SK-N-SH (cell line): ENCODE data around the gene A2ML1. TPM values are rescaled to one million over a fixed set of nuclear protein-coding genes. Genes with fewer than 3 reads are reported as not detected.
"Not testable (repeated sequence)": the region's sequence is repeated elsewhere in the genome, so short reads cannot be mapped to it uniquely, and the experiment has no call there.

Source experiments
- CTCF ChIA-PET: fragments of 300-600, 350-600 bp; formaldehyde crosslinking; extraction: SDS; loops from one replicate; lab custom pipeline; 2021; lab: Yijun Ruan, JAX
- POLR2A ChIA-PET: fragments of 350-600 bp; sonication (Branson Sonifier 250); formaldehyde crosslinking; extraction: SDS; loops from one replicate; lab custom pipeline; 2020; ENCODE audit warnings: antibody characterized with exemption, inconsistent platforms; lab: Yijun Ruan, JAX
- DNase-seq: peaks from one replicate; pipeline ENCODE4 v3.0.0; 2012
- H2AFZ ChIP-seq: fragments of 200-600 bp; sonication (generic); 2 replicates; pipeline ENCODE4 v1.8.1; 2016; ENCODE audit warnings: antibody characterized with exemption, mild to moderate bottlenecking, low read depth
- H3F3A ChIP-seq: fragments of 200-600 bp; sonication (generic); replicated peaks from 2 replicates; pipeline ENCODE3; 2016; ENCODE audit warnings: antibody characterized with exemption, mild to moderate bottlenecking; ENCODE audit not compliant: insufficient read depth
- H3K27ac ChIP-seq, 2 experiments: fragments of 200-500 bp in 1 of 2; fragments of 200-600 bp in 1 of 2; sonication (Bioruptor generic) in 1 of 2; sonication (generic), shearing (Covaris generic) in 1 of 2; 2 replicates each; pipeline versions ENCODE4 v1.5.1 to v1.6.1; 2014 to 2016; ENCODE audit warnings: low read depth in 2 of 2, inconsistent platforms in 1 of 2, low read length in 1 of 2, mild to moderate bottlenecking in 1 of 2, mixed read lengths in 1 of 2
- H3K27me3 ChIP-seq: fragments of 200-600 bp; sonication (generic), shearing (Covaris generic); 2 replicates; pipeline ENCODE4 v1.6.1; 2016; ENCODE audit warnings: mixed run types; ENCODE audit not compliant: insufficient read depth
- H3K36me3 ChIP-seq, 2 experiments: fragments of 200-500 bp in 1 of 2; fragments of 200-600 bp in 1 of 2; sonication (Bioruptor generic) in 1 of 2; sonication (generic) in 1 of 2; replicated peaks in 1 of 2; 2 replicates each; pipeline versions ENCODE3 to v1.5.1; 2014 to 2016; ENCODE audit warnings: low read length in 1 of 2, mild to moderate bottlenecking in 1 of 2; ENCODE audit not compliant: insufficient read depth in 2 of 2, control insufficient read depth in 1 of 2
- H3K4me1 ChIP-seq, 2 experiments: fragments of 200-500 bp in 1 of 2; fragments of 200-600 bp in 1 of 2; sonication (Bioruptor generic) in 1 of 2; sonication (generic), shearing (Covaris generic) in 1 of 2; 2 replicates each; pipeline versions ENCODE4 v1.5.1 to v1.6.1; 2014 to 2016; ENCODE audit warnings: low read depth in 1 of 2, low read length in 1 of 2, mixed run types in 1 of 2; ENCODE audit not compliant: insufficient read depth in 2 of 2, control insufficient read depth in 1 of 2
- H3K4me2 ChIP-seq: fragments of 200-600 bp; sonication (generic), shearing (Covaris generic); 2 replicates; pipeline ENCODE4 v1.6.1; 2017; ENCODE audit warnings: mixed run types
- H3K4me3 ChIP-seq, 2 experiments: fragments of 200-500 bp in 1 of 2; fragments of 200-600 bp in 1 of 2; sonication (Bioruptor generic) in 1 of 2; sonication (generic), shearing (Covaris generic) in 1 of 2; 2 replicates each; pipeline versions ENCODE4 v1.5.1 to v1.8.1; 2014 to 2016; ENCODE audit warnings: low read depth in 2 of 2, inconsistent platforms in 1 of 2, low read length in 1 of 2, mild to moderate bottlenecking in 1 of 2, mixed read lengths in 1 of 2, moderate library complexity in 1 of 2
- H3K79me2 ChIP-seq: fragments of 200-600 bp; sonication (generic); 2 replicates; pipeline ENCODE4 v1.8.1; 2017; ENCODE audit warnings: mild to moderate bottlenecking; ENCODE audit not compliant: insufficient read depth
- H3K9ac ChIP-seq: fragments of 200-600 bp; sonication (generic); 2 replicates; pipeline ENCODE4 v1.6.1; 2017; ENCODE audit warnings: mixed run types
- H3K9me2 ChIP-seq: fragments of 200-600 bp; sonication (generic); 2 replicates; pipeline ENCODE4 v1.6.1; 2017; ENCODE audit warnings: mixed run types
- H3K9me3 ChIP-seq: fragments of 200-600 bp; sonication (generic); 2 replicates; pipeline ENCODE4 v1.6.1; 2017; ENCODE audit warnings: mixed run types, mild to moderate bottlenecking, moderate library complexity
- H4K20me1 ChIP-seq: fragments of 200-600 bp; sonication (generic); 2 replicates; pipeline ENCODE4 v1.6.1; 2017; ENCODE audit warnings: mild to moderate bottlenecking, mixed run types; ENCODE audit not compliant: insufficient read depth
- CHD2 ChIP-seq: fragments of 150-350 bp; IDR thresholded peaks from 2 replicates; pipeline ENCODE4 v1.6.1; 2018; ENCODE audit warnings: low read length; ENCODE audit not compliant: partially characterized antibody
- ELF1 ChIP-seq: IDR thresholded peaks from 2 replicates; pipeline ENCODE4 v1.4.0; 2012
- EZH2phosphoT487 ChIP-seq: fragments of 200-600 bp; sonication (generic); IDR thresholded peaks from 2 replicates; pipeline ENCODE4 v1.6.1; 2017; ENCODE audit warnings: low read depth, mixed run types, mild to moderate bottlenecking, antibody characterized with exemption, moderate library complexity, borderline replicate concordance
- FOSL2 ChIP-seq: IDR thresholded peaks from 2 replicates; pipeline ENCODE4 v1.4.0; 2012; ENCODE audit warnings: low read depth, mild to moderate bottlenecking, moderate library complexity, borderline replicate concordance
- FOXM1 ChIP-seq: IDR thresholded peaks from 2 replicates; pipeline ENCODE4 v1.4.0; 2012; ENCODE audit warnings: low read depth, mild to moderate bottlenecking
- GABPA ChIP-seq: IDR thresholded peaks from 2 replicates; pipeline ENCODE4 v1.4.0; 2012; ENCODE audit warnings: low read depth, mild to moderate bottlenecking
- GATA2 ChIP-seq: sonication (generic); formaldehyde crosslinking; IDR thresholded peaks from 2 replicates; pipeline ENCODE4 v1.5.0; 2020; ENCODE audit warnings: mild to moderate bottlenecking, missing genetic modification reagents
- IRF3 ChIP-seq: fragments of 150-350 bp; IDR thresholded peaks from 2 replicates; pipeline ENCODE4 v1.6.1; 2016; ENCODE audit warnings: mild to moderate bottlenecking, low read depth, low read length
- JUND ChIP-seq: IDR thresholded peaks from 2 replicates; pipeline ENCODE4 v1.4.0; 2012
- MXI1 ChIP-seq: IDR thresholded peaks from 2 replicates; pipeline ENCODE4 v1.6.1; 2012; ENCODE audit warnings: mild to moderate bottlenecking, low read depth, low read length, improper control_type of control experiment
- NFIC ChIP-seq: IDR thresholded peaks from 2 replicates; pipeline ENCODE4 v1.4.0; 2012; ENCODE audit warnings: borderline replicate concordance
- NRF1 ChIP-seq: IDR thresholded peaks from 2 replicates; pipeline ENCODE4 v1.6.1; 2012; ENCODE audit warnings: low read depth, mild to moderate bottlenecking, low read length
- PBX3 ChIP-seq: IDR thresholded peaks from 2 replicates; pipeline ENCODE4; 2012
- RAD21 ChIP-seq: IDR thresholded peaks from 2 replicates; pipeline ENCODE4 v1.6.1; 2012; ENCODE audit warnings: mild to moderate bottlenecking, low read length
- RCOR1 ChIP-seq: fragments of 150-350 bp; IDR thresholded peaks from 2 replicates; pipeline ENCODE4 v1.6.1; 2017; ENCODE audit warnings: antibody characterized with exemption, low read length
- RFX5 ChIP-seq: IDR thresholded peaks from 2 replicates; pipeline ENCODE4 v1.6.1; 2012; ENCODE audit warnings: mild to moderate bottlenecking, improper control_type of control experiment, low read length
- TAF1 ChIP-seq: IDR thresholded peaks from 2 replicates; pipeline ENCODE4 v1.6.1; 2012; ENCODE audit warnings: low read depth, mild to moderate bottlenecking, low read length, moderate library complexity, borderline replicate concordance
- TCF12 ChIP-seq: IDR thresholded peaks from 2 replicates; pipeline ENCODE4 v1.4.0; 2012
- USF2 ChIP-seq: fragments of 150-350 bp; IDR thresholded peaks from 2 replicates; pipeline ENCODE4 v1.6.1; 2017; ENCODE audit warnings: antibody characterized with exemption, low read length, low read depth, borderline replicate concordance
- YY1 ChIP-seq: IDR thresholded peaks from 2 replicates; pipeline ENCODE4 v1.4.0; 2012; ENCODE audit warnings: low read depth, mild to moderate bottlenecking
- WGBS: methylation state at CpG from one replicate; pipeline ENCODE4 v1.1.6; 2017; ENCODE audit warnings: low lambda C conversion rate; 5-methylcytosine and 5-hydroxymethylcytosine counted together
- polyA plus RNA-seq, 3 experiments: library from polyadenylated mRNA; depleted of rRNA; stranded (reverse); fragments of >200 nt; gene quantifications; 2 replicates each; pipeline ENCODE4 v1.2.3, GENCODE V29; 2012
- TF ChIP-seq, protein P1 (sequence below): fragments of 200-600 bp; sonication (generic); IDR thresholded peaks from 2 replicates; pipeline ENCODE4 v1.6.1; 2017; ENCODE audit warnings: antibody characterized with exemption, mild to moderate bottlenecking, moderate library complexity

Gene A2ML1
- polyA plus RNA-seq, 1 of the 3 experiments (the other 2 are of a cell fraction): not detected

- Histone ChIP-seq H4K20me1 (no peaks in the 10 kb centered on the region), H3F3A (no peaks in the 10 kb centered on the region), H3K4me2 (no peak overlapping the region), H3K79me2 (no peaks in the 10 kb centered on the region), H3K27ac (no peak overlapping the region), H3K9me3 (no peaks in the 10 kb centered on the region), H3K9me2 (no peaks in the 10 kb centered on the region), H3K36me3 (peaks cover 0 to 5% of the 10 kb centered on the region in 2 experiments), H3K27me3 (no peaks in the 10 kb centered on the region; the same call in 1 of the 2 replicates), H3K4me1 (no peaks in the 10 kb centered on the region), H2AFZ (no peak overlapping the region), H3K9ac (no peak overlapping the region), H3K4me3 (no peak overlapping the region)
- ChIA-PET POLR2A (no interaction called here), CTCF (interaction anchor here (1.3 to 1.7 kb wide), 2 partner anchors 16 to 152 kb away, joined by 5 to 9 read pairs; no protein-coding TSS in a partner anchor)
- WGBS: 44% methylated on average over 7 of the region's 7 CpGs
- TF ChIP-seq EZH2phosphoT487 (no peak), NFIC (no peak), RCOR1 (no peak), MXI1 (no peak), YY1 (no peak), PBX3 (no peak), TAF1 (no peak), FOSL2 (no peak), GATA2 (CRISPR knock-in tag) (no peak), NRF1 (no peak), FOXM1 (no peak), RAD21 (no peak), GABPA (no peak), JUND (no peak)
- TF ChIP-seq, protein P1, sequence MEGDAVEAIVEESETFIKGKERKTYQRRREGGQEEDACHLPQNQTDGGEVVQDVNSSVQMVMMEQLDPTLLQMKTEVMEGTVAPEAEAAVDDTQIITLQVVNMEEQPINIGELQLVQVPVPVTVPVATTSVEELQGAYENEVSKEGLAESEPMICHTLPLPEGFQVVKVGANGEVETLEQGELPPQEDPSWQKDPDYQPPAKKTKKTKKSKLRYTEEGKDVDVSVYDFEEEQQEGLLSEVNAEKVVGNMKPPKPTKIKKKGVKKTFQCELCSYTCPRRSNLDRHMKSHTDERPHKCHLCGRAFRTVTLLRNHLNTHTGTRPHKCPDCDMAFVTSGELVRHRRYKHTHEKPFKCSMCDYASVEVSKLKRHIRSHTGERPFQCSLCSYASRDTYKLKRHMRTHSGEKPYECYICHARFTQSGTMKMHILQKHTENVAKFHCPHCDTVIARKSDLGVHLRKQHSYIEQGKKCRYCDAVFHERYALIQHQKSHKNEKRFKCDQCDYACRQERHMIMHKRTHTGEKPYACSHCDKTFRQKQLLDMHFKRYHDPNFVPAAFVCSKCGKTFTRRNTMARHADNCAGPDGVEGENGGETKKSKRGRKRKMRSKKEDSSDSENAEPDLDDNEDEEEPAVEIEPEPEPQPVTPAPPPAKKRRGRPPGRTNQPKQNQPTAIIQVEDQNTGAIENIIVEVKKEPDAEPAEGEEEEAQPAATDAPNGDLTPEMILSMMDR: no peak
- DNase-seq: no peak
Measured at GRCh38 chr12:8897081-8897480, 74.7 kb downstream of the A2ML1 start.

DNA sequence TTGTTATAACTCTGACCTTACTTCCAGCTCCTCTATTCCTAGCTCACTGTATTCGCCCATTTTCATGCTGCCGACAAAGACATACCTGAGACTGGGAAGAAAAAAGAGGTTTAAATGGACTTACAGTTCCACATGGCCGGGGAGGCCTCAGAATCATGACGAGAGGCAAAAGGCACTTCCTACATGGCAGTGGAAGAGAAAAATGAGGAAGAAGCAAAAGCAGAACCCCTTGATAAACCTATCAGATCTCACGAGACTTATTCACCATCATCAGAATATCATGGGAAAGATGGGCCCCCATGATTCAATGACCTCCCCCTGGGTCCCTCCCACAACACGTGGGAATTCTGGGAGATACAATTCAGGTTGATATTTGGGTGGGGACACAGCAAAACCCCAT, 77.4 kb downstream of the A2ML1 start:
- ChIA-PET POLR2A (no interaction called here), CTCF (interaction anchor here (1.3 kb wide), 1 partner anchor 9 kb away, joined by 7 read pairs; no protein-coding TSS in a partner anchor)
- no peaks in the 10 kb centered on the region for H3K4me1 ChIP-seq
- no peak overlapping the region for H3K9ac ChIP-seq
- H3K4me3 ChIP-seq: no peak overlapping the region
- no peaks in the 10 kb centered on the region for H3K9me3 ChIP-seq
- no peaks in the 10 kb centered on the region for H3K79me2 ChIP-seq
- no peak overlapping the region for H2AFZ ChIP-seq
- H4K20me1 ChIP-seq: no peaks in the 10 kb centered on the region
- H3K4me2 ChIP-seq: no peak overlapping the region
- H3K9me2 ChIP-seq: no peaks in the 10 kb centered on the region
- 55% methylated on average over 6 of the region's 6 CpGs for WGBS
- H3F3A ChIP-seq: no peaks in the 10 kb centered on the region
- DNase-seq: no peak
- TF ChIP-seq YY1 (no peak), ELF1 (no peak), TAF1 (no peak), GATA2 (CRISPR knock-in tag) (no peak), TCF12 (no peak), RFX5 (no peak), USF2 (no peak), FOSL2 (no peak), IRF3 (no peak), CHD2 (no peak), FOXM1 (no peak), NFIC (no peak), JUND (no peak)
- H3K27me3 ChIP-seq: no peaks in the 10 kb centered on the region; the same call in 1 of the 2 replicates
- H3K27ac ChIP-seq: no peak overlapping the region
- H3K36me3 ChIP-seq: peaks cover 0 to 5% of the 10 kb centered on the region in 2 experiments

DNA sequence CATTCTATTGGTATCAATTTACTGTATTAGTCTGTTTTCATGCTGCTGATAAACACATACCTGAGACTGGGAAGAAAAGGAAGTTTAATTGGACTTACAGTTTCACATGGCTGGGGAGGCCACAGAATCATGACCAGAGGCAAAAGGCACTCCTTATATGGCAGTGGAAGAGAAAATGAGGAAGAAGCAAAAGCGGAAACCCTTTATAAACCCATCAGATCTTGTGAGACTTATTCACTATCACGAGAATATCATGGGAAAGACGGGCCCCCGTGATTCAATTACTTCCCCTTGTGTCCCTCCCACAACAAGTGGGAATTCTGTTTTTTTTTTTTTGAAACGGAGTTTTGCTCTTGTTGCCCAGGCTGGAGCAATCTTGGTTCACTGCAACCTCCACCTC, 80.3 kb downstream of the A2ML1 start:
- H3K27ac ChIP-seq, H3K9ac ChIP-seq, H3K4me3 ChIP-seq, H3K4me1 ChIP-seq, H4K20me1 ChIP-seq, H3K27me3 ChIP-seq, DNase-seq, H3K79me2 ChIP-seq, H3K36me3 ChIP-seq, H3K9me2 ChIP-seq, H3K9me3 ChIP-seq, POLR2A ChIA-PET, H3F3A ChIP-seq, H2AFZ ChIP-seq, H3K4me2 ChIP-seq: not testable (repeated sequence)
- WGBS: 38% methylated on average over 5 of the region's 5 CpGs
- CTCF ChIA-PET: interaction anchor here (2.4 kb wide), 1 partner anchor 12 kb away, joined by 9 read pairs; no protein-coding TSS in a partner anchor
